Measurements from ENCODE around the gene SOAT1.

The SOAT1 gene

GRCh38 chr1:179337942-179338560 is 44.5 kb downstream of the SOAT1 start:
- Histone ChIP-seq H3K27me3 (ENCODE audit: insufficient read depth, low read length, poor library complexity, severe bottlenecking) (no peaks in the 10 kb centered on the region), H4K20me1 (ENCODE audit: insufficient read depth, low read length, poor library complexity, severe bottlenecking) (no peaks in the 10 kb centered on the region), H3K4me2 (ENCODE audit: low read depth, low read length, poor library complexity, severe bottlenecking) (no peak overlapping the region), H3K36me3 (ENCODE audit: insufficient read depth, low read length) (peaks cover 52% of the 10 kb centered on the region), H3K9ac (ENCODE audit: low read depth, low read length, poor library complexity, severe bottlenecking) (no peak overlapping the region), H3F3A (ENCODE audit: low read depth) (no peaks in the 10 kb centered on the region), H3K9me2 (replicated peaks; ENCODE audit: low read depth, low read length) (no peaks in the 10 kb centered on the region), H3K4me3 (ENCODE audit: low read length, poor library complexity, severe bottlenecking) (no peak overlapping the region), H2AFZ (ENCODE audit: low read length) (no peak overlapping the region), H3K9me3 (ENCODE audit: insufficient read depth, low read depth, low read length) (no peaks in the 10 kb centered on the region), H3K4me1 (ENCODE audit: insufficient read depth, low read length, poor library complexity, severe bottlenecking) (no peaks in the 10 kb centered on the region), H3K79me2 (ENCODE audit: insufficient read depth, low read length) (no peaks in the 10 kb centered on the region)
- TF ChIP-seq CTCF (conservative IDR thresholded peaks at IDR 0.05; ENCODE audit: low read length) (no peak), EZH2phosphoT487 (IDR thresholded peaks at IDR 0.05; ENCODE audit: borderline replicate concordance) (no peak)

- TF ChIP-seq EZH2phosphoT487 (IDR thresholded peaks at IDR 0.05; ENCODE audit: borderline replicate concordance) (no peak), CTCF (conservative IDR thresholded peaks at IDR 0.05; ENCODE audit: low read length) (no peak)
- Histone ChIP-seq H3K9ac (ENCODE audit: low read depth, low read length, poor library complexity, severe bottlenecking) (no peak overlapping the region), H3K36me3 (ENCODE audit: insufficient read depth, low read length) (peaks cover 68% of the 10 kb centered on the region), H4K20me1 (ENCODE audit: insufficient read depth, low read length, poor library complexity, severe bottlenecking) (no peaks in the 10 kb centered on the region), H3F3A (ENCODE audit: low read depth) (no peaks in the 10 kb centered on the region), H3K4me1 (ENCODE audit: insufficient read depth, low read length, poor library complexity, severe bottlenecking) (no peaks in the 10 kb centered on the region), H3K4me2 (ENCODE audit: low read depth, low read length, poor library complexity, severe bottlenecking) (no peak overlapping the region), H3K27me3 (ENCODE audit: insufficient read depth, low read length, poor library complexity, severe bottlenecking) (no peaks in the 10 kb centered on the region), H3K9me3 (ENCODE audit: insufficient read depth, low read depth, low read length) (no peaks in the 10 kb centered on the region), H2AFZ (ENCODE audit: low read length) (no peak overlapping the region), H3K4me3 (ENCODE audit: low read length, poor library complexity, severe bottlenecking) (no peak overlapping the region), H3K79me2 (ENCODE audit: insufficient read depth, low read length) (no peaks in the 10 kb centered on the region), H3K9me2 (replicated peaks; ENCODE audit: low read depth, low read length) (no peaks in the 10 kb centered on the region)
Observed at GRCh38 chr1:179340918-179341317, 47.3 kb downstream of the SOAT1 start.

- Histone ChIP-seq H3F3A (ENCODE audit: low read depth) (no peaks in the 10 kb centered on the region), H3K9me2 (replicated peaks; ENCODE audit: low read depth, low read length) (no peaks in the 10 kb centered on the region), H3K9me3 (ENCODE audit: insufficient read depth, low read depth, low read length) (no peaks in the 10 kb centered on the region), H3K4me2 (ENCODE audit: low read depth, low read length, poor library complexity, severe bottlenecking) (no peak overlapping the region), H4K20me1 (ENCODE audit: insufficient read depth, low read length, poor library complexity, severe bottlenecking) (no peaks in the 10 kb centered on the region), H2AFZ (ENCODE audit: low read length) (no peak overlapping the region), H3K36me3 (ENCODE audit: insufficient read depth, low read length) (peaks cover 70% of the 10 kb centered on the region), H3K79me2 (ENCODE audit: insufficient read depth, low read length) (no peaks in the 10 kb centered on the region), H3K9ac (ENCODE audit: low read depth, low read length, poor library complexity, severe bottlenecking) (no peak overlapping the region), H3K27me3 (ENCODE audit: insufficient read depth, low read length, poor library complexity, severe bottlenecking) (no peaks in the 10 kb centered on the region), H3K4me3 (ENCODE audit: low read length, poor library complexity, severe bottlenecking) (no peak overlapping the region), H3K4me1 (ENCODE audit: insufficient read depth, low read length, poor library complexity, severe bottlenecking) (no peaks in the 10 kb centered on the region)
- no peak for TF ChIP-seq CTCF (conservative IDR thresholded peaks at IDR 0.05; ENCODE audit: low read length)
- TF ChIP-seq EZH2phosphoT487 (IDR thresholded peaks at IDR 0.05; ENCODE audit: borderline replicate concordance): no peak
Observed at GRCh38 chr1:179341943-179342547, 48.4 kb downstream of the SOAT1 start.

Measured in Loucy (cell line).